ENCODE data around the gene POM121C.

- TF ChIP-seq CTCF (IDR thresholded peaks at IDR 0.05) (no peak), POLR2A (IDR thresholded peaks at IDR 0.05) (no peak)
Measured at GRCh38 chr7:75532639-75533038, 46.5 kb upstream of the POM121C start.

All from body of pancreas (tissue), 4 donors.